Gastrocnemius medialis (tissue), 4 donors: ENCODE results near the gene CETN3. TPM values are rescaled to one million over a fixed set of nuclear protein-coding genes. Genes with fewer than 3 reads are reported as not detected.
"Not testable (repeated sequence)": the region's sequence is repeated elsewhere in the genome, so short reads cannot be mapped to it uniquely, and the experiment has no call there.

Source experiments
- ATAC-seq, 2 donors: fragments of 150-250 bp; one replicate each; pipeline ENCODE4 v1.9.1; 2016
- DNase-seq, 2 donors: peaks; one replicate each; pipeline ENCODE4 v3.0.0-alpha.2; 2019
- H3K27ac ChIP-seq, 4 donors: fragments of 200-600 bp; sonication (generic); 1 replicate in 1 of 4; 2 replicates in 3 of 4; pipeline ENCODE4 v1.5.1; 2016 to 2018; ENCODE audit warnings: mild to moderate bottlenecking in 2 of 4, moderate library complexity in 1 of 4
- H3K27me3 ChIP-seq, 3 donors: fragments of 200-600 bp; sonication (generic) in 2 of 3; 1 replicate in 1 of 3; 2 replicates in 2 of 3; pipeline versions ENCODE4 v1.5.1 to v1.6.0; 2016 to 2019; ENCODE audit warnings: mild to moderate bottlenecking in 1 of 3, moderate library complexity in 1 of 3
- H3K36me3 ChIP-seq, 2 donors: fragments of 200-600 bp; sonication (generic) in 1 of 2; one replicate each; pipeline ENCODE4 v1.5.1; 2017 to 2018
- H3K4me1 ChIP-seq, 2 donors: fragments of 200-600 bp; sonication (generic) in 1 of 2; one replicate each; pipeline ENCODE4 v1.5.1; 2016 to 2017; ENCODE audit warnings: mild to moderate bottlenecking in 2 of 2
- H3K4me3 ChIP-seq, 4 donors: fragments of 200-600 bp; sonication (generic) in 3 of 4; 1 replicate in 1 of 4; 2 replicates in 3 of 4; pipeline ENCODE4 v1.5.1; 2016 to 2019; ENCODE audit warnings: mild to moderate bottlenecking in 2 of 4
- H3K9me3 ChIP-seq, 3 donors: fragments of 200-600 bp; sonication (generic) in 2 of 3; 1 replicate in 1 of 3; 2 replicates in 2 of 3; pipeline ENCODE4 v1.5.1; 2016 to 2019
- POLR2A ChIP-seq, 2 donors: fragments of 450-650 bp; IDR thresholded peaks; one replicate each; pipeline ENCODE4 v1.6.1; 2017; ENCODE audit warnings: antibody characterized with exemption in 2 of 2, mild to moderate bottlenecking in 2 of 2, moderate library complexity in 2 of 2
- in situ Hi-C, 4 donors: fragments of 200-750 bp; cut with MboI; loops; one replicate each; pipeline versions ENCODE4 v1.15.0 to v1.8.0; 2017; ENCODE audit warnings: low sequenced_read_pairs in 4 of 4
- intact Hi-C: fragments of 100-400 bp; cut with DNase I; formaldehyde crosslinking; loops from one replicate; pipeline ENCODE4 v1.15.1; 2023; ENCODE audit warnings: low total_unique reads
- total RNA-seq, 4 donors: library from RNA; depleted of rRNA; stranded (reverse); fragments of >200 nt; gene quantifications; one replicate each; pipeline versions ENCODE4 v1.1.0 to v1.2.3, GENCODE V29; 2016
- TF ChIP-seq, protein P1 (sequence below), 5 experiments: fragments of 450-650 bp in 3 of 5; fragments of 200-600 bp in 2 of 5; sonication (generic) in 2 of 5; IDR thresholded peaks in 4 of 5; conservative IDR thresholded peaks in 1 of 5; 1 replicate in 4 of 5; 2 replicates in 1 of 5; pipeline ENCODE4 v1.5.1; 2016 to 2019; ENCODE audit warnings: antibody characterized with exemption in 5 of 5, mild to moderate bottlenecking in 3 of 5, moderate library complexity in 3 of 5

Gene CETN3
- total RNA-seq, 4 donors from 2014 or later, result 1.4 to 4.9 (median 3.2) TPM

- Histone ChIP-seq H3K4me3 (no peak overlapping the region), H3K27ac (no peak overlapping the region), H3K4me1 (no peaks in the 10 kb centered on the region), H3K36me3 (no peaks in the 10 kb centered on the region), H3K27me3 (no peaks in the 10 kb centered on the region), H3K9me3 (no peaks in the 10 kb centered on the region)
- TF ChIP-seq, protein P1, sequence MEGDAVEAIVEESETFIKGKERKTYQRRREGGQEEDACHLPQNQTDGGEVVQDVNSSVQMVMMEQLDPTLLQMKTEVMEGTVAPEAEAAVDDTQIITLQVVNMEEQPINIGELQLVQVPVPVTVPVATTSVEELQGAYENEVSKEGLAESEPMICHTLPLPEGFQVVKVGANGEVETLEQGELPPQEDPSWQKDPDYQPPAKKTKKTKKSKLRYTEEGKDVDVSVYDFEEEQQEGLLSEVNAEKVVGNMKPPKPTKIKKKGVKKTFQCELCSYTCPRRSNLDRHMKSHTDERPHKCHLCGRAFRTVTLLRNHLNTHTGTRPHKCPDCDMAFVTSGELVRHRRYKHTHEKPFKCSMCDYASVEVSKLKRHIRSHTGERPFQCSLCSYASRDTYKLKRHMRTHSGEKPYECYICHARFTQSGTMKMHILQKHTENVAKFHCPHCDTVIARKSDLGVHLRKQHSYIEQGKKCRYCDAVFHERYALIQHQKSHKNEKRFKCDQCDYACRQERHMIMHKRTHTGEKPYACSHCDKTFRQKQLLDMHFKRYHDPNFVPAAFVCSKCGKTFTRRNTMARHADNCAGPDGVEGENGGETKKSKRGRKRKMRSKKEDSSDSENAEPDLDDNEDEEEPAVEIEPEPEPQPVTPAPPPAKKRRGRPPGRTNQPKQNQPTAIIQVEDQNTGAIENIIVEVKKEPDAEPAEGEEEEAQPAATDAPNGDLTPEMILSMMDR (IDR thresholded peaks at IDR 0.05 in 4 of 5, conservative IDR thresholded peaks at IDR 0.05 in 1 of 5), result no peak
- TF ChIP-seq POLR2A (IDR thresholded peaks at IDR 0.05), result no peak
- intact Hi-C loops, result no loop called here
- in situ Hi-C loops, result no loop called here
- no peak for DNase-seq
- no peak for ATAC-seq
Measured at GRCh38 chr5:90353254-90353653, 56.3 kb downstream of the CETN3 start.

GRCh38 chr5:90351101-90351500, 58.5 kb downstream of the CETN3 start:
- DNase-seq (no peak), ATAC-seq (no peak)
- H3K27me3 ChIP-seq, result no peaks in the 10 kb centered on the region
- in situ Hi-C loops (no loop called here), intact Hi-C loops (no loop called here)
- TF ChIP-seq, protein P1 (IDR thresholded peaks at IDR 0.05 in 4 of 5, conservative IDR thresholded peaks at IDR 0.05 in 1 of 5), result no peak
- no peak for TF ChIP-seq POLR2A (IDR thresholded peaks at IDR 0.05)
- no peaks in the 10 kb centered on the region for H3K36me3 ChIP-seq
- no peak overlapping the region for H3K27ac ChIP-seq
- no peak overlapping the region for H3K4me3 ChIP-seq
- no peaks in the 10 kb centered on the region for H3K9me3 ChIP-seq
- H3K4me1 ChIP-seq, result no peaks in the 10 kb centered on the region

- no peak for ATAC-seq
- Histone ChIP-seq H3K36me3 (no peaks in the 10 kb centered on the region), H3K4me3 (no peak overlapping the region), H3K27ac (no peak overlapping the region), H3K27me3 (no peaks in the 10 kb centered on the region), H3K4me1 (no peaks in the 10 kb centered on the region), H3K9me3 (no peaks in the 10 kb centered on the region)
- no peak for TF ChIP-seq POLR2A (IDR thresholded peaks at IDR 0.05)
- TF ChIP-seq, protein P1 (IDR thresholded peaks at IDR 0.05 in 4 of 5, conservative IDR thresholded peaks at IDR 0.05 in 1 of 5), result no peak
- no peak for DNase-seq
- intact Hi-C loops, result no loop called here
- in situ Hi-C loops, result no loop called here
Measured at GRCh38 chr5:90347462-90347861, 62.1 kb downstream of the CETN3 start.

- in situ Hi-C loops, result no loop called here
- DNase-seq (no peak), ATAC-seq (no peak)
- Histone ChIP-seq H3K36me3 (no peaks in the 10 kb centered on the region), H3K4me3 (no peak overlapping the region), H3K27ac (no peak overlapping the region), H3K9me3 (no peaks in the 10 kb centered on the region), H3K27me3 (no peaks in the 10 kb centered on the region), H3K4me1 (no peaks in the 10 kb centered on the region)
- intact Hi-C loops, result no loop called here
- TF ChIP-seq, protein P1 (IDR thresholded peaks at IDR 0.05 in 4 of 5, conservative IDR thresholded peaks at IDR 0.05 in 1 of 5), result no peak
- no peak for TF ChIP-seq POLR2A (IDR thresholded peaks at IDR 0.05)
Measured at GRCh38 chr5:90345684-90346083, 63.9 kb downstream of the CETN3 start.

GRCh38 chr5:90344689-90345088, 64.9 kb downstream of the CETN3 start:
- no peak overlapping the region for H3K27ac ChIP-seq
- TF ChIP-seq, protein P1 (IDR thresholded peaks at IDR 0.05 in 4 of 5, conservative IDR thresholded peaks at IDR 0.05 in 1 of 5), result no peak
- TF ChIP-seq POLR2A (IDR thresholded peaks at IDR 0.05), result no peak
- no peaks in the 10 kb centered on the region for H3K9me3 ChIP-seq
- intact Hi-C loops (no loop called here), in situ Hi-C loops (no loop called here)
- H3K36me3 ChIP-seq, result no peaks in the 10 kb centered on the region
- H3K27me3 ChIP-seq, result no peaks in the 10 kb centered on the region
- ATAC-seq (no peak), DNase-seq (no peak)
- no peaks in the 10 kb centered on the region for H3K4me1 ChIP-seq
- no peak overlapping the region for H3K4me3 ChIP-seq

DNA sequence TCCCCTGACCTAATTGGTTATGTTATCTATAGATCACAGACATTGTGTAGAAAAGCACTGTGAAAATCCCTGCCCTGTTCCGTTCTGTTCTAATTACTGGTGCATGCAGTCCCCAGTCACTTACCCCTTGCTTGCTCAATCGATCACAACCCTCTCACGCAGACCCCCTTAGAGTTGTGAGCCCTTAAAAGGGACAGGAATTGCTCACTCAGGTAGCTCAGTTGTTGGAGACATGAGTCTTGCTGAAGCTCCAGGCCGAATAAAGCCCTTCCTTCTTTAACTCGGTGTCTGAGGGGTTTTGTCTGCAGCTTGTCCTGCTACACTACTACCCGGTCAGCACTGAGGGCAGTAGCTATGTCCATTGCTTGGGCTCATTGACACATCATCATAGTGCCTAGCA, 65.8 kb downstream of the CETN3 start:
- H3K27ac ChIP-seq, in situ Hi-C loops, H3K27me3 ChIP-seq, H3K4me1 ChIP-seq, ATAC-seq, DNase-seq, H3K4me3 ChIP-seq, H3K9me3 ChIP-seq, intact Hi-C loops, H3K36me3 ChIP-seq: not testable (repeated sequence)
